ENCODE data around the gene TSC22D1. TPM values are rescaled to one million over a fixed set of nuclear protein-coding genes. Genes with fewer than 3 reads are reported as not detected.
"Not testable (repeated sequence)": the region's sequence is repeated elsewhere in the genome, so short reads cannot be mapped to it uniquely, and the experiment has no call there.

Gene TSC22D1
- polyA plus RNA-seq, 1 donor from 2014 or later, result 355 TPM

- no peaks in the 10 kb centered on the region for H3K27me3 ChIP-seq (ENCODE audit: insufficient read depth, low read depth, low read length)
- H3K36me3 ChIP-seq (ENCODE audit: insufficient read depth, low read length), result no peaks in the 10 kb centered on the region
- no peaks in the 10 kb centered on the region for H3K9me3 ChIP-seq (ENCODE audit: low read length)
- no peaks in the 10 kb centered on the region for H3F3A ChIP-seq (ENCODE audit: insufficient read depth, low read length, poor library complexity, severe bottlenecking)
- H3K4me3 ChIP-seq (ENCODE audit: low read length), result no peak overlapping the region
- H4K20me1 ChIP-seq (ENCODE audit: insufficient read depth), result no peaks in the 10 kb centered on the region
- H3K4me2 ChIP-seq (ENCODE audit: low read length), result no peak overlapping the region
- no peak overlapping the region for H2AFZ ChIP-seq (ENCODE audit: low read depth, low read length)
- no peak for TF ChIP-seq MXI1 (conservative IDR thresholded peaks at IDR 0.05; ENCODE audit: poor library complexity, severe bottlenecking)
- TF ChIP-seq SMC3 (conservative IDR thresholded peaks at IDR 0.05; ENCODE audit: poor library complexity), result no peak
- no peak for TF ChIP-seq CTCF (IDR thresholded peaks at IDR 0.05; ENCODE audit: poor library complexity, severe bottlenecking)
- no peak for TF ChIP-seq TAF1 (IDR thresholded peaks at IDR 0.05; ENCODE audit: low read depth)
- no peak for TF ChIP-seq POLR2AphosphoS5 (IDR thresholded peaks at IDR 0.05)
- no peak for TF ChIP-seq REST (IDR thresholded peaks at IDR 0.05; ENCODE audit: borderline replicate concordance)
- no peak for TF ChIP-seq EZH2 (IDR thresholded peaks at IDR 0.05; ENCODE audit: borderline replicate concordance, insufficient read depth, low read length, poor library complexity, severe bottlenecking)
- no peak for TF ChIP-seq RAD21 (conservative IDR thresholded peaks at IDR 0.05)
- no peak for TF ChIP-seq EP300 (conservative IDR thresholded peaks at IDR 0.05; ENCODE audit: poor library complexity, severe bottlenecking)
- H3K27ac ChIP-seq (ENCODE audit: low read length), result no peak overlapping the region
- no peak overlapping the region for H3K9ac ChIP-seq (ENCODE audit: low read length)
- H3K9me2 ChIP-seq (ENCODE audit: insufficient read depth, low read length), result no peaks in the 10 kb centered on the region
- H3K79me2 ChIP-seq (replicated peaks; ENCODE audit: insufficient read depth, low read length), result no peaks in the 10 kb centered on the region
Observed at GRCh38 chr13:44601586-44601985, 25.5 kb upstream of the TSC22D1 start.

GRCh38 chr13:44593861-44594592 lies 17.9 kb upstream of the TSC22D1 start:
- not testable (repeated sequence) for H3K36me3 ChIP-seq (ENCODE audit: insufficient read depth, low read length); H3K4me2 ChIP-seq (ENCODE audit: low read length); H3K9me2 ChIP-seq (ENCODE audit: insufficient read depth, low read length); H3F3A ChIP-seq (ENCODE audit: insufficient read depth, low read length, poor library complexity, severe bottlenecking); H3K79me2 ChIP-seq (replicated peaks; ENCODE audit: insufficient read depth, low read length); H2AFZ ChIP-seq (ENCODE audit: low read depth, low read length); H4K20me1 ChIP-seq (ENCODE audit: insufficient read depth); H3K4me3 ChIP-seq (ENCODE audit: low read length); H3K27me3 ChIP-seq (ENCODE audit: insufficient read depth, low read depth, low read length); H3K27ac ChIP-seq (ENCODE audit: low read length); H3K9me3 ChIP-seq (ENCODE audit: low read length); H3K9ac ChIP-seq (ENCODE audit: low read length)

Data from neural cell (in vitro differentiated cells).